HG03139 (cell line): ENCODE results near the gene TUT7.

Experiments used
- ATAC-seq: cut with Tn5 transposase; IDR thresholded peaks from one replicate; pipeline ENCODE4 v1.9.1; 2021; ENCODE audit not compliant: unreplicated experiment

The TUT7 gene

DNA sequence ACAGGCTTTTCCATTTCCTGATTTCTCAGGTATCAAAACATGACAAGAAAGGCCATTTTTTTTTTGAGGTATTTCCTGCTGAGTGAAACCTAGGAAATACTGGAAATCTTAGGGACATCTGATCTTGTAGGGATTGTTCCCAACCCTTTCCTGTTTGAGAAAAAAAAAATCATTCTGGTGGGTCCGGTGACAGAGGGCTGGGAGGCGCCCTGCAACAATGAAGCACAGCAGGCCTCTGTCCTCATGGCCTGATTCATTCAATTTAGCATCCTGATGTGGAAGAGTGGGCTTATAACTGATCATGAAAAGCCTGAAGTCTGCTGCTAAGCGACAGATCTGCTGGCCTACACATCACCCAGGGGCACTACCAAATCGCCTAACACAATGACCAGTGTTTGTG is 91.7 kb downstream of the TUT7 start:
- ATAC-seq, result no peak

DNA sequence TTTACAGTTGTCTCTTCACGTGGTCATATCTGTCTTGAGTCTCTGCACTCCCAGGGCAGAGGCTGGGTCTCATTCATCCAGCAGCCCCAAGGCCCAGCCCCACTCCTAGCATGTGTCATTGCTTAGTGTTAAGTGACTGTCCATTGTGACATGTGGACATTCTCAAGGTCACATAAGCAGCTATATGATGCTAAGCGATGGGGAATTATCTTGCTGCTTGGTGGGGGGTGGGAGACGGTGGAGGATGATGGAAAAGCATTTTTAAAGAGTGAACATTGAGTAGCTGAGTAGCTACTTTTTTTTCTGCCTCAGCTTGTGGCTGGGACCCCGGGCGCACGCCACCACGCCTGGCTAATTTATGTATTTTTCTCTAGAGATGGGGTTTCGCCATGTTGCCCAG is 94.7 kb downstream of the TUT7 start, which contains the start of gene C9orf153:
Gene C9orf153, minus strand, starts transcription at position 101 of the 400 bp plus-strand sequence. CDS start 30,054 bp downstream, outside the sequence.
- ATAC-seq, result no peak

DNA sequence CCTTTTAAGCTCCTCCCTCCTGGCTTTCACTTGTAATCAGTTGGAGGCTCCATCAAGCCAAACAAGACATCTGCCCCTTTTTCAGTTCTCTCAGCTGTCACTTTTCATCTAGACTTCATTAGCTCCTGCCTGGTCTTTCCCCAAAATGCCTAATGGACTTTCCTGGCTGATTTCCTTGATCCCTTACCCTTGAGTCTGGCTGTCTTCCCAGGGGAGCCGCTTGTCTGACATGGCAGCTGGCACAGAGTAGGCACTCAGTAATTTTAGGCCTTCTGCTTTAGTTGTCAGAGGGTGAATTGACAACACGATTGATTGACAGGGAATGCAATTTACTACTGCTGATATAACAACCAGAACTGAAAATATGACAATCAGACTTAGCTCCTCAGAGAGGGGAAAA is 96.8 kb downstream of the TUT7 start:
- no peak for ATAC-seq

DNA sequence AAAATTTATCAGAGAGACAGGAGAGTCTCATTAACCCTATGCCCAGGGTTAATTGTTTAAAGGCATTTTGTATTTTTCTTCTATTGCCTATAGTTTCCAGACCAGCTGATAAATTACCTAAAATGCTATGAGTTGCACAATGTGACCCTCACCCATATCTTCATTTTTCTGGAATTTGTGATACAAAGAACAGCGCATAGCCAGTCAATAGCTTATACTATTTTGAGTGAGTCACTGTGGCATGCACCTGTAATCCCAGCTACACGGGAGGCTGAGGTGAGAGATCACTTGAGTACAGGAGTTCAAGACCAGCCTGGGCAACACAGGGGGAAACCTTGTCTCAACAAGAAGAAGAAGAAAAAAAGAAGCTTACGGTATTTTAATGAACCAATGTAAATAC is 97.6 kb downstream of the TUT7 start:
- no peak for ATAC-seq

DNA sequence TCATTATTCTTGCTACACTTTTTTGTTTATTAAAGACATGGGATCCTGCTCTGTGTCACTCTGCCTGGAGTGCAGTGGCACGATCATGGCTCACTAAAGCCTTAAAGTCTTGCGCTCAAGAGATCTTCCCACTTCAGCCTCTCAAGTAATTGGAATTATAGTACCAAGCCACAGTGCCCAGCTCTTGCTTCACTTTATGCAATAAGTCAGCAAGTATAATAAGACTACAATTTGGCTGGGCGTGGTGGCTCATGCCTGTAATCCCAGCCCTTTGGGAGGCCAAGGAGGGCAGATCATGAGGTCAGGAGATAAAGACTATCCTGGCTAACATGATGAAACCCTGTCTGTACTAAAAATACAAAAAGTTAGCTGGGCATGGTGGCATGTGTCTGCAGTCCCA is 100.6 kb downstream of the TUT7 start:
- no peak for ATAC-seq

DNA sequence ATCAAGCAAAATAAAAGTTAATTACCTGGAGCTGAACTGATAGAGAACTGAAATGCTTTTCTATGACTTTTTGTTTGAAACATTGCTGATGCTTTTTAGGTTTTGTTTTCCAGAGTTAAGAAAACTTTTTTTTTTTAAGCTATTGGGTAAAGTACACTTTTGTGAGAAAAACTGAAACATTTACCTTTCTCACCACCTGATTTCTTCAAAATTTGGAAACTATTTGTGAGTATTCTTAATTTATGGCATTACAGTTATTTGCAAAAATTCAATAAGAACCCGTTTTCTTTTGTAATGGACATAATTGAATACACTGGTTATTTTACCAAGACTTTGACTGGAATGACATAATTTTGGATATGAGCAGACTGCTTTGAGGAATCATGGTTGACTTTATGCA is 101.3 kb downstream of the TUT7 start:
- no peak for ATAC-seq

DNA sequence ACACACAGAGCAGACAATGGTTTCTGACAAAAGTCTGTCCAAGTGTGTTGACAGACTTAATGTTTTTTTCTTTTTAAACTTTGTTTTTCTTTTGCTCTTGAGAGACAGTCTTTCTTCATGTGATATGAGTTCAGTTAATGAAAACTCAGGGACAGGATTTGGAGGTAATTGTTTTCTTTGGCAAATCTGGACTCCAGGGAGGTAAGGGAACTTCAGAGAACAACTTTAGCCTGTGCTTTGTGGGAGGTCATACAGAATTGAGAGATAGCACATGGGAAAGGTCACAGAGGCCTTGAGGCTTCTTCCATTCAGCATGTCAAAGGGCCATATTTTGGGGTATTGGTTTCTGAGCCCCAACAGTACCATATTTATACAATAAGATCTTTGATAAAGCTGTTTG is 104.1 kb downstream of the TUT7 start:
- no peak for ATAC-seq

DNA sequence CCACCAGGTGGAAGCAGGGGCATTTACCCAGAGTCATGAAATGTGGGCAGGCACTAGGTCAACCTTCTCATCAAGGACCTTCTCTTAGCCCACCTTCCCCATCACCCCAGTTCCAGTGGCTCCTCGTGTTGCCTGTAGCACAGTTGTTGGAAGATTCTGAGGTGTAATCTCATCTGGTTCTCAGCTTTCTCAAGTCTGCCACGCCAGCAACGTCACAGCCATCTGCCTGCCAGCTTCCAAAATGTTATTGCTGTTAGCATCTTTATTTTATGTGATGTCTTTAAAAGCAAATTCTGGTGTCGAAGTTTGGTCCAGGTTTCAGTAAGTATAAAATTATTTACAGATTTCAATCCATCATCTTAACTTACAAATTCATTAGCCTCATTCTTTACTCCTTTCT is 105.5 kb downstream of the TUT7 start:
- no peak for ATAC-seq

DNA sequence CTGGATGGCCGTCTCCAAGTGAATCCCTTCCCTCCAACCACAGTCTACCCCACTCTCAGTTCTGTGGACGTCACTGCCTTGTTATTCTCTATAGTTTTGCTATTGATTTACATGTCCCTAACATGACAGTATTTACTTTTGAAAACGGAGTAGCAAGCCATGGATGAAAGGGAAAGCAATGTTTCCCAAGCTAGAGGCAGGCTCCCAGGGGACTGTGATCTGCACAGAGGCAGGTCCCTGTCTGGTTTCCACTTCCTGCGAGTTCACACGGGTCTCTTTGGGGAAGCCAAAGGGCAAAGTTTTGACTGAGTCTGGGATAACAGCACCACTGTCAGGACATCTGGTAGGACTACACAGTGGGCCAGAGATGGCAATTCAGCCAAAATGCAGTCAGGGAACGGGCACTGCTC is 107.5 kb downstream of the TUT7 start:
- ATAC-seq, result peak; percentile 91

DNA sequence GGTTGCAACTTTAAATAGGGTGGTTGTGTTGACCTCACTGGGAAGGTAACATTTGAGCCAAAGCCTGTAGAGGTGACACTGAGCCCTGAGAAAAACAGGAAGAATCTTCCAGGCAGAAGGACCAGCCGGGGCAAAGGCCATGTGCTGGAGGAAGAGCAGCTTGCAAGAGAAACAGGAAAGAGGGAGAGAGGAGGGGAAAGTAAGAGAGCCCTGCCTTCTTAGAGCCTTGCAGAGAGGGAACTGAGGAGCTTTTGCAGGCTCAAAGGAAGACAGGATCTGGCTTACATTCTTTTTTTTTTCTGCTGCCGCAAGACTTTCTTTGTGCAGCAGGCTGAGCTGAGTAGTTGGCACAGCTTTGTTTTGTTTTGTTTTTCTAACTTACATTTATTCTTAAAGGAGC is 112.1 kb downstream of the TUT7 start:
- ATAC-seq, result no peak

DNA sequence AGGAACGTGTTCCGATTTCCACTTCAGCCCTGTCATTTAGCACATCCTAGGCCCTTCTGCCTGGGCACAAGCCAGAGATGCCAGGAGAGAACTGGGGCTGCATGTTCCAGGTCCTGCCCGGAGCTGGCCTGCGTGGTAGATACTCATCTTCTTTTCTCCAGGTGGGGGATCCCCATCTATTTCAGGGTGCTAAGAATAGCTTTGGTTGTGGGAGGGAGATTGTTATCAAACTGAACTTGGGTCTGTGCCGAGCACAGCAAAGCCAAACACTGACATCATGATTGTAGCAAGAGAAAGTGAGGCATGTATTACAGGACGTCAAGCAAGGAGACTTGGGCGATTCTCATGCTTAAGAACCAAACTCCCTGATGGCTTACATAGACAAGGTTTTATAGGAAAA is 113.0 kb downstream of the TUT7 start:
- no peak for ATAC-seq

DNA sequence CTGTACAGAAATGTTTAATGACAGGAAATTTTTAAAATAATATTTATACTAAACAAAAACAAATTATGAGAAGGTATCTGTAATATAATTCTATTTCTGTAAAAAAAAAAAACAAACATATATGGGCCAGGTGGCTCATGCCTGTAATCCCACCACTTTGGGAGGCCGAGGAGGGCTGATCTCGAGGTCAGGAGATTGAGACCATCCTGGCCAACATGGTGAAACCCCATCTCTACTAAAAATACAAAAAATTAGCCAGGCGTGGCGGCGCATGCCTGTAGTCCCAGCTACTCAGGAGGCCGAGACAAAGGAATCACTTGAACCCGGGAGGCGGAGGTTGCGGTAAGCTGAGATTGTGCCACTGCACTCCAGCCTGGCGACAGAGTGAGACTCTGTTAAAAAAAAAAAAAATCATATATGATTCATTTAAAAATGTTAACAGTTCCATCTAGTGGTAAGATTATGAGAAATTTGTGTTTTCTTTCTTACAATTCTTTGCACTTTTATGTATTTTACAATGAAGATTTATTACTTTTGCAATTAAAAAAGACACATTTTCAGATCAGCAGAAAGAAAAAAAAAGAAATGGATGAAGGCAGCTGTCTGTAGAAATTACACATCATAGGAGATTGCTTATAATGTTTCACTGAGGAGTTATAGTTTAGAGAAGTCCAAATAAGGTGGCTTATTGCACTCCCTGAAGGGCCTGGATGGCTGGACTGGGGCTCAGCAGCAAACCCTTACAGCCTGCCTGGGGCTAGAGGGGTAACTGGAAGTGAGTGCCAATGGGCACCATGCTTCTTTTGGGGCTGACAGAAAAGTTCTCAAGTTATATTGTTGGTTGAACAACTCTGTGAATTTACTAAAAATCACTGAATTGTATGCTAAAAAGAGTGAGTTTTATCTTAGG is 115.1 kb downstream of the TUT7 start:
- ATAC-seq, result no peak
